ENCODE measurements around the gene ANO10. TPM values are rescaled to one million over a fixed set of nuclear protein-coding genes. Genes with fewer than 3 reads are reported as not detected.
"Not testable (repeated sequence)": the region's sequence is repeated elsewhere in the genome, so short reads cannot be mapped to it uniquely, and the experiment has no call there.

The ANO10 gene
- total RNA-seq, 1 donor from 2014 or later: 32.8 TPM

DNA sequence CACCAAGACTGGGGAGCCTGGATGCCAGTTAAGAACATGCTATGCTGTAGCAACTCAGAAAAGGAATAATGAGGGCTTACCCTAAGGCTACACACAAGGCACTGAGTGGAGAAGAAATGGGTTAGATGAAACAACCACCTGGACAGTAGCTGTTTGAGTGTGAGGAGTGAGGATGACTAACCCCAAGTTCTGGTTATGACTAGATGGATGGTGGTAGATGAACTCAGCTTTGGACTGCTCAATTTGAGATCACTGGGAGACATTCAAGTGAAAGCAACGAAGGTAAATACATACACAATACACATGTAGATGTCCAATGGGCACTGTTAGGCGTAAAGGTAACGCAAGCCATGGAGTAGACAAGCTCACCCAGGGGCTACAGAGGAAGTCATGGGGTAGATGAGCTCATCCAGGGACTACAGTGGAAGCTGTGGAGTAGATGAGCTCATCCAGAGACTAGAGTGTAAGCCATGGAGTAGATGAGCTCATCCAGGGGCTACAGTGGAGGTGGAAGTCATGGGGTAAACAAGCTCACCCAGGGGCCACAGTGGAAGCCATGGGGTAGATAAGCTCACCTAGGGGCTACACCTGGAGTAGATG lies 98.3 kb downstream of the ANO10 start:
- no peak for DNase-seq (ENCODE audit: extremely low spot score, unreplicated experiment)
- H3K4me1 Mint-ChIP-seq (ENCODE audit: unreplicated experiment): no peaks in the 10 kb centered on the region
- H3K4me3 Mint-ChIP-seq (ENCODE audit: unreplicated experiment): no peak overlapping the region
- H3K36me3 Mint-ChIP-seq (ENCODE audit: unreplicated experiment): peaks cover 17% of the 10 kb centered on the region
- no peak overlapping the region for H3K27ac Mint-ChIP-seq (ENCODE audit: unreplicated experiment)
- TF ChIP-seq CTCF (IDR thresholded peaks at IDR 0.05): no peak
- H3K9me3 Mint-ChIP-seq (ENCODE audit: unreplicated experiment): peaks cover 23% of the 10 kb centered on the region
- H3K27me3 Mint-ChIP-seq (ENCODE audit: unreplicated experiment): no peaks in the 10 kb centered on the region

DNA sequence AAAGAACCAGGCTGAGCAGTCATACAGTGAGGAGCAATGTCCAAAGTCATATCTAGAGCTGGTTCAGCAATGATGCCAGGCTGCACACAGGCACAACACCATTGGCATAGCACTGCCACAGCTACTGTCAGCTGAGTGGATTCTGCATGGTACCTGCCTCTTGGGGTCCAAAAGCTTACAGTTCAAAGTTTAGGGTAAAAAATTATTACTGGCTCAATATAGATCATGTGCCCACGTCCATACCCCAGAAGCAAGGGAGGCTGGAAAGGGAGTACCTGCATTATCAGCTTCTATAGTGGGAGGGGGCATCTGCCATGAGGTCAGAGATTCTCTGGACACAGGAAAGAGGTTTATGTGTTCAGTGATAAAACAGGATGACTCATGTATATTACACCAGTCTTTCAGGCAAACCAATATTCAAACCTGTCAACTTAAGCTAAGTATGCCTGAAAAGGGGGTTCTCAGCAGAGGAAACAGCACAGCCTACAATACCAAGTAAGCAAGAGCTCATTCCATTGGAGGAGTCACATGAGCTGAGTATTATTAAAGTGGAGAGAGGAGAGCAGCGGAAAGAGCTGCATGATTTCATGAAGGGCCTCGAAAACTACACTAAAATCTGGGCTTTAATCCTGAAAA lies 99.0 kb downstream of the ANO10 start:
- DNase-seq (ENCODE audit: extremely low spot score, unreplicated experiment): no peak
- no peak for TF ChIP-seq CTCF (IDR thresholded peaks at IDR 0.05)
- H3K4me1 Mint-ChIP-seq (ENCODE audit: unreplicated experiment): no peaks in the 10 kb centered on the region

DNA sequence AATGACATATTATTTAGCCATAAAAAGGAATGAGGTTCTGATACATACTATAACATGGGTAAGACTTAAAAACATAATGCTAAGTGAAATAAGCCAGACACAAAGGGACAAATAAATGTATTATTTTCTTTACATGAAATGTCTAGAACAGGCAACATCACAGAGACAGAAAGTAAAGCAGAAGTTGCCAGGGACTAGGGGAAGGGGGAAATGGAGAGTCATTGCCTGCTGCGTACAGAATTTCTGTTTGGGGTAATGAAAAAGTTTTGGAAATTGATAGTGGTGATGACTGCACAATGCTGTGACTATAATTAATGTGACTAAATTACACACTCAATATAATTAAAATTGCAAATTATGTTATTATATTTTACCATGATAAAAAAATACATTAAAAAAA lies 99.9 kb downstream of the ANO10 start:
- H3K4me3 Mint-ChIP-seq (ENCODE audit: unreplicated experiment): no peak overlapping the region
- H3K9me3 Mint-ChIP-seq (ENCODE audit: unreplicated experiment): peaks cover 13% of the 10 kb centered on the region
- TF ChIP-seq CTCF (IDR thresholded peaks at IDR 0.05): no peak
- DNase-seq (ENCODE audit: extremely low spot score, unreplicated experiment): no peak
- no peak overlapping the region for H3K27ac Mint-ChIP-seq (ENCODE audit: unreplicated experiment)
- H3K36me3 Mint-ChIP-seq (ENCODE audit: unreplicated experiment): peaks cover 17% of the 10 kb centered on the region
- H3K27me3 Mint-ChIP-seq (ENCODE audit: unreplicated experiment): no peaks in the 10 kb centered on the region
- H3K4me1 Mint-ChIP-seq (ENCODE audit: unreplicated experiment): no peaks in the 10 kb centered on the region

More for the DNA sequence above, 99.0 kb downstream of the ANO10 start:
- Mint-ChIP-seq H3K27ac (ENCODE audit: unreplicated experiment) (no peak overlapping the region), H3K4me3 (ENCODE audit: unreplicated experiment) (no peak overlapping the region), H3K9me3 (ENCODE audit: unreplicated experiment) (peaks cover 18% of the 10 kb centered on the region), H3K27me3 (ENCODE audit: unreplicated experiment) (no peaks in the 10 kb centered on the region), H3K36me3 (ENCODE audit: unreplicated experiment) (peaks cover 17% of the 10 kb centered on the region)

DNA sequence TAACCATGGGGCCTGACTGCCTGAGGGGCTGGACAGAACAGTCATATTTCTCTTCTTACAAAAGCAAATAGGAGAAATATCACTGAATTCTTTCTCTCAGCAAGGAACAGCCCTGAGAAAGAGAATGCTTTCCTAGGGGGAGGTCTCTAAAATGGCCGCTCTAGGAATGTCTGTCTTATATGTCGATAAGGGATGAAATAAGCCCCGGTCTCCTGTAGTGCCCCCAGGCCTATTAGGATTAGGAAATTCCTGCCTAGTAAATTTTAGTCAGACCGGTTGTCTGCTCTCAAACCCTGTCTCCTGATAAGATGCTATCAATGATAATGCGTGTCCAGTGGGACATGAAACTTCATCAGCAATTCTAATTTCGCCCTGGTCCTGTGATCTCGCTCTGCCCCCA lies 103.3 kb downstream of the ANO10 start:
- Mint-ChIP-seq H3K9me3 (ENCODE audit: unreplicated experiment) (peaks cover 13% of the 10 kb centered on the region), H3K36me3 (ENCODE audit: unreplicated experiment) (peaks cover 17% of the 10 kb centered on the region)
- DNase-seq (ENCODE audit: extremely low spot score, unreplicated experiment); H3K4me3 Mint-ChIP-seq (ENCODE audit: unreplicated experiment); H3K27ac Mint-ChIP-seq (ENCODE audit: unreplicated experiment); H3K27me3 Mint-ChIP-seq (ENCODE audit: unreplicated experiment); H3K4me1 Mint-ChIP-seq (ENCODE audit: unreplicated experiment): not testable (repeated sequence)

- no peak for TF ChIP-seq CTCF (IDR thresholded peaks at IDR 0.05)
- H3K27me3 Mint-ChIP-seq (ENCODE audit: unreplicated experiment): no peaks in the 10 kb centered on the region
- no peak for DNase-seq (ENCODE audit: extremely low spot score, unreplicated experiment)
- H3K9me3 Mint-ChIP-seq (ENCODE audit: unreplicated experiment): peaks cover 13% of the 10 kb centered on the region
- H3K4me1 Mint-ChIP-seq (ENCODE audit: unreplicated experiment): no peaks in the 10 kb centered on the region
- no peak overlapping the region for H3K4me3 Mint-ChIP-seq (ENCODE audit: unreplicated experiment)
- peaks cover 20% of the 10 kb centered on the region for H3K36me3 Mint-ChIP-seq (ENCODE audit: unreplicated experiment)
- no peak overlapping the region for H3K27ac Mint-ChIP-seq (ENCODE audit: unreplicated experiment)
Measured at GRCh38 chr3:43515970-43516635, 105.7 kb downstream of the ANO10 start.
